GM12873 (cell line): Measurements from ENCODE around the gene TNS4.

ENCODE experiments used
- TF ChIP-seq, protein P1 (sequence below): IDR thresholded peaks from 2 replicates; pipeline ENCODE4 v1.5.1; 2012; ENCODE audit warnings: low read depth, mild to moderate bottlenecking, moderate library complexity, low read length, control low read depth; ENCODE audit not compliant: insufficient read depth; ENCODE audit errors: missing control alignments

The TNS4 gene, protein sequence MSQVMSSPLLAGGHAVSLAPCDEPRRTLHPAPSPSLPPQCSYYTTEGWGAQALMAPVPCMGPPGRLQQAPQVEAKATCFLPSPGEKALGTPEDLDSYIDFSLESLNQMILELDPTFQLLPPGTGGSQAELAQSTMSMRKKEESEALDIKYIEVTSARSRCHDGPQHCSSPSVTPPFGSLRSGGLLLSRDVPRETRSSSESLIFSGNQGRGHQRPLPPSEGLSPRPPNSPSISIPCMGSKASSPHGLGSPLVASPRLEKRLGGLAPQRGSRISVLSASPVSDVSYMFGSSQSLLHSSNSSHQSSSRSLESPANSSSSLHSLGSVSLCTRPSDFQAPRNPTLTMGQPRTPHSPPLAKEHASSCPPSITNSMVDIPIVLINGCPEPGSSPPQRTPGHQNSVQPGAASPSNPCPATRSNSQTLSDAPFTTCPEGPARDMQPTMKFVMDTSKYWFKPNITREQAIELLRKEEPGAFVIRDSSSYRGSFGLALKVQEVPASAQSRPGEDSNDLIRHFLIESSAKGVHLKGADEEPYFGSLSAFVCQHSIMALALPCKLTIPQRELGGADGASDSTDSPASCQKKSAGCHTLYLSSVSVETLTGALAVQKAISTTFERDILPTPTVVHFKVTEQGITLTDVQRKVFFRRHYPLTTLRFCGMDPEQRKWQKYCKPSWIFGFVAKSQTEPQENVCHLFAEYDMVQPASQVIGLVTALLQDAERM

DNA sequence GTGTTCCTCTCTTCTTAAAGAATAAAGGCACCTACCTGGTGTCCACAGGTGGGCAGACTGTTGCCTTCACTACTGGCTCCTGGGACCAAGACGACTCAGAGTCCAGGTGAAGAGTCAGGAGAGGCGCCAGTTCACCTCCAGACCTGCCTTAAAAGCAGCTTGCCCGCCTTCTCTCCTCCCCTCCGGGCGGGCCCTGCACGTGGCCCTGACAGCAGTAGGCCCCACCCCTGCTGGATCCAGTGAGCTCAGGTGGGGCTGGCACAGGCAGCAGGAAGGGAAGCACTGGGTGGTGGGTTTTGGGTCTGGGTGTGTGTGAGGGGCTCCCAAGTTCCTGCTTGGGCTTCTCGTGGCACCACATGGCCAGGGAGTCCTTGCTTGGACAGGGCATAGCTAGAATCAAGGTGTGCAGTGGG, at the start of gene TNS4:
TNS4 (minus strand) TSS at position 125 of the 413 bp plus-strand sequence. CDS start 5,198 bp downstream, outside the sequence.
- TF ChIP-seq, protein P1, sequence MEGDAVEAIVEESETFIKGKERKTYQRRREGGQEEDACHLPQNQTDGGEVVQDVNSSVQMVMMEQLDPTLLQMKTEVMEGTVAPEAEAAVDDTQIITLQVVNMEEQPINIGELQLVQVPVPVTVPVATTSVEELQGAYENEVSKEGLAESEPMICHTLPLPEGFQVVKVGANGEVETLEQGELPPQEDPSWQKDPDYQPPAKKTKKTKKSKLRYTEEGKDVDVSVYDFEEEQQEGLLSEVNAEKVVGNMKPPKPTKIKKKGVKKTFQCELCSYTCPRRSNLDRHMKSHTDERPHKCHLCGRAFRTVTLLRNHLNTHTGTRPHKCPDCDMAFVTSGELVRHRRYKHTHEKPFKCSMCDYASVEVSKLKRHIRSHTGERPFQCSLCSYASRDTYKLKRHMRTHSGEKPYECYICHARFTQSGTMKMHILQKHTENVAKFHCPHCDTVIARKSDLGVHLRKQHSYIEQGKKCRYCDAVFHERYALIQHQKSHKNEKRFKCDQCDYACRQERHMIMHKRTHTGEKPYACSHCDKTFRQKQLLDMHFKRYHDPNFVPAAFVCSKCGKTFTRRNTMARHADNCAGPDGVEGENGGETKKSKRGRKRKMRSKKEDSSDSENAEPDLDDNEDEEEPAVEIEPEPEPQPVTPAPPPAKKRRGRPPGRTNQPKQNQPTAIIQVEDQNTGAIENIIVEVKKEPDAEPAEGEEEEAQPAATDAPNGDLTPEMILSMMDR: no peak

DNA sequence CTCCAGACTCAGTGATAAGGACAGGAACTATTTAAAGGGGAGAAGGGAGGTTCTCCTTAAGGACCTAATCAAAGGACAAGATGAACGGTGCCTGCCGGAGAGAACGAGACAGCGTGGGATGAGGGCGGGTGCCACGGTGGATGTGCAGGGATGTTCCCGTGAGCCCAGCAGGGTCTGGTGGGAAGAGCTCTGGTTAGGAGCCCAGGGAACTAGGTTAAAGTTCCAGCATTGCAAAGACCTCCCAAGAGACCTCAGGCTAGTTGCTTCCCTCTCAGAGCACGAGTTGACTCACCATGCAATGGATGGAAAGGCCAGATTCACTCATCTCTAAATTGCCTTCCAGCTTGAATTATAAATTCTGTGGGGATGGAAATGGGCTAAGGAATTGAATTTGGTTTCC, 49.2 kb upstream of the TNS4 start:
- TF ChIP-seq, protein P1: no peak

DNA sequence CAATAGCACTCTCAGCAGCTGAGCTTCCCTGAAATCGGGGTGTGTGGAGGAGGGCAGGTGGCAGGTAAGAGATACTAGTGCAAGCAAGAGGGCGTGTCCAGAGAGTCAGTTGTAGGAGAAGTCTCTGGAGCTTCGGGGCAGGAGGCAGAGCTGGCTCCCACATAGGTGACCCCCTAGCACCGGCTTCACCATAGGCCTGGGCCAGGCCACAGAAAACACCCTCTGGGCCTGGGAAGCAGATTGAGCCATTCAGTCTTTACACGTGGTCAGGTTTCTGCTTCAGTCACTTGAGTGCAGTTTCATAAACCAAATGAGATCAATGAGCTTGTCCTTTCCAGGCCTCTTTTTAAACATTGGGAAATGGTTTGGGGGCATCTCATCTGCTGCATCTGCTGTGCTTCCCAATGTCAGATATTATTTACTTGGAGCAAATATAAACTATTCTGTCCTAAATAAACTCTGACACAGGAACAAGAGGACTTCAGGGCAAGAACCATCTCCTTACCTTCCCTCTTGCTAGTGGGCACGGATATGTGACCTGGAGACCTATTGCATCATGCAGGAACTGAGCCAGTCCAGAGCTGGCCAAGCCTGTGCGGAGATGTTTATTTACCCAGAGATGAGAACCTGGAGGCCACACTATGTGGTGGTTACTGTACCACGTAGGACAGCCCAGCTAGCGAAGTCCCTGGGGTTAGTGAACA, 47.7 kb upstream of the TNS4 start:
- TF ChIP-seq, protein P1: no peak

DNA sequence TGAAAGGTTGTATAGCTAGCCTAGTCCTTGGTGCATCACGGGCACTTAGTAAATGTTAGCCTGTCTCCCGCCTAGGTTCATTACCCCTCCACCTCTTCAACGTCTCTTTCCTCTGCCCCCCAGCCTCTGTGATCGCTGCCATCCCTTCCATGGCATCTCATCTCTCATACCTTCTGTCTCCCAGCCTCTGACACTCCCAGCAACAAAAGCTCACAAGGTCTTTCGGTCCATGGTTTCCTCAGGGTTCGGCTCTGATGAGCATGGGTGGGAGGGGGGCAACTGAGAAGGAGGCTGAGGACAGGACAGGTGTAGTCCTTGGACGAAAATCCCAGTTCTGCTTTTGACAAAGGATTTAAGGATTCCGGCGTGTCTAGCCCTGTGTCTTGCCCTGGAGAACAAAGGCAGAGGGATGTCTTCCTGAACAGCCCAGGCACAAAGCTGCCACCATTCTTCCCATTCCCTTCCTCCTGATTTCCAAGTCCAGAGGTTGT, 47.1 kb upstream of the TNS4 start:
- TF ChIP-seq, protein P1: no peak

DNA sequence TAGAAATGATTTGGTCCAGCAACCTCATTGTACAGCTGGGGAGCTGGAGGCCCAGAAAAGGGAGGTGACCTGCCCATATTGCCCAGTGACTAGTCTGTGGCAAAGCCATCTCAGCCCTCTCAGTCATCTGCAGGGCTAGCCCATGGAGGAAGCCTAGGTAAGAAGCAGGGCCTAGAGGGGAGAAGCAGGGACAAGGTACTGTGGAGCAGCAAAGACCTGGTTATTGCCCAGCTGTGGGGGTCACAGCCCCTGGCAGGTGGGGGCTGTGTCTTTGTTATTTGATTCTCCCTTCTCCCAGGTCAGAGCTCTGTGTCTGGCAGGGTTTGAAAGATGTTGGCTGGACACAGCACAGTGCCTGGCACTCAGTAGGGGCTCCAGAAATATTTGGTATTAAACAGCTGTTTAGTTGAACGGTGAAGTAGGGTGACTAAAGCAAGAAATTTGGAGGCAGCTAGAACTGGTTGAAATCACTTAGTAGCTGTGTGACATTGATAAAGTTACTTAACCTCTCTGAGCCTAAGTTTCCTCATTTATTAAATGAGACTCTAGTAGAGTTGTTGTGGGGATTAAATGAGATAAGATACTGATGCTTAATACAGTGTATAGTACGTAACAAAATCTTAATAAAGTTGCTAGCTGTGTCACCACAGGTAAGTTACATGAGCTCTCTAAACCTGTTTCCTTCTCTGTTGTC, 46.5 kb upstream of the TNS4 start:
- TF ChIP-seq, protein P1: no peak

DNA sequence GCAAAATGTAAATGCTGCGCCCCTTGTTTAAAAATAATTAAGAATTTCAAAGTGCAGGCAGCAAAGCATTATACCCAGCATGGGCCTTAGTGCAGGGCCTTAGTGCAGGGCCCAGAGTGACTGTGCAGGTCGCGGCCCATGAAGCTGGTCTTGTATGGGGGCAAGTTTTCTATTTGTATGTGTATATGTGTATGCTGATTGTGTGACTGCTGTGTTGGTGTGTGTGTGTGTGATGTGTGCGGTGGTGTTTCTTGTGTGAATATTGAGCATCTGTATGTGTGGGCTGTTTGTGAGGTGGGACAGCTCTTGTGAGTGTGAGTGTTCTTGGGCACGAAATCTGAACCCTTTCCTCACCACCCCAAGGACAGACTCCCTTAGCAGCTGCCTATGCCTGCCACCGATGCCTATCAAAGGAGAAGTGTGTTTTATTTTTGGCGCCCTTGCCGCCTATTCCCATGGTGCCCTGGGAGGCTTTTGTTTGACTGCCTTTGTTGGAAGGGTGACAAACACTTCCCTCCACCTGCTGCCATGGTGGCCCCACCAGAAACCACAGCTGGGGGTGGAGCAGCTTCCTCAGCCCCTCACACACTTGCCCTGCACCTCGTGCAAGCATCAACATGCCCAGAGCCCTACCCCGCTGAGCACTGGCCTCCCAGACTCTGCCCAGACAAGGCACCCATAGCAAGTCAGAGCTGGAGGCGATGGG, 45.8 kb upstream of the TNS4 start:
- TF ChIP-seq, protein P1: no peak
